H1 (cell line): ENCODE results near the gene UROC1. TPM values are rescaled to one million over a fixed set of nuclear protein-coding genes. Genes with fewer than 3 reads are reported as not detected.
A peak's percentile ranks its signal among the peaks of the same experiment; 100 is the strongest.

Experiments used
- CTCF ChIA-PET: fragments of 300-600 bp; sonication (Branson Sonifier 250); formaldehyde crosslinking; loops from one replicate; lab custom pipeline; 2021; ENCODE audit not compliant: partially characterized antibody; lab: Charles Lee
- POLR2A ChIA-PET: fragments of 300-600 bp; sonication (Branson Sonifier 250); formaldehyde crosslinking; loops from one replicate; lab custom pipeline; 2021; ENCODE audit warnings: inconsistent platforms; ENCODE audit not compliant: partially characterized antibody; lab: Charles Lee
- DNase-seq, 2 experiments: peaks; one replicate each; pipeline versions ENCODE4 v3.0.0 to v3.0.0-alpha.2; 2010 to 2022; ENCODE audit warnings: low spot score in 2 of 2, low read depth in 1 of 2, mixed read lengths in 1 of 2
- FAIRE-seq: peaks from 2 replicates; lab custom pipeline; 2011; peaks lifted over from hg19 to GRCh38; lab: Jason Lieb, UNC
- H2AFZ ChIP-seq: 2 replicates; pipeline ENCODE4 v1.8.1; 2012; ENCODE audit warnings: low read length, inconsistent platforms
- H2AK5ac ChIP-seq: 2 replicates; pipeline ENCODE4 v1.6.1; 2013; ENCODE audit warnings: low read depth, low read length
- H2BK120ac ChIP-seq: replicated peaks from 2 replicates; pipeline ENCODE3; 2013; ENCODE audit warnings: low read depth, low read length, inconsistent platforms
- H2BK12ac ChIP-seq: 2 replicates; pipeline ENCODE4 v1.6.1; 2013; ENCODE audit warnings: low read depth, low read length
- H2BK15ac ChIP-seq: 2 replicates; pipeline ENCODE4 v1.6.1; 2013; ENCODE audit warnings: low read length
- H2BK20ac ChIP-seq: 2 replicates; pipeline ENCODE4 v1.6.1; 2013; ENCODE audit warnings: low read length
- H2BK5ac ChIP-seq: 2 replicates; pipeline ENCODE4 v1.6.1; 2013; ENCODE audit warnings: low read depth, low read length
- H3K14ac ChIP-seq: 2 replicates; pipeline ENCODE4 v1.6.1; 2013; ENCODE audit warnings: inconsistent platforms; ENCODE audit not compliant: insufficient read length
- H3K18ac ChIP-seq: 2 replicates; pipeline ENCODE4 v1.6.1; 2013; ENCODE audit warnings: low read length; ENCODE audit errors: extremely low read depth
- H3K23ac ChIP-seq: 2 replicates; pipeline ENCODE4 v1.6.1; 2013; ENCODE audit warnings: inconsistent platforms; ENCODE audit not compliant: insufficient read length
- H3K23me2 ChIP-seq: 2 replicates; pipeline ENCODE4 v1.6.1; 2013; ENCODE audit warnings: low read depth, low read length
- H3K27ac ChIP-seq: 2 replicates; pipeline ENCODE4 v1.6.1; 2011; ENCODE audit warnings: low read depth, low read length, inconsistent platforms
- H3K27me3 ChIP-seq, 4 experiments: replicated peaks in 1 of 4; 1 replicate in 1 of 4; 2 replicates in 3 of 4; pipeline versions ENCODE4 v1.6.1 to v1.8.1; 2011 to 2013; ENCODE audit warnings: low read length in 3 of 4, mild to moderate bottlenecking in 3 of 4, inconsistent platforms in 2 of 4, mixed read lengths in 2 of 4, moderate library complexity in 1 of 4; ENCODE audit not compliant: control insufficient read depth in 3 of 4, insufficient read depth in 3 of 4; ENCODE audit errors: extremely low read depth in 1 of 4
- H3K36me3 ChIP-seq, 4 experiments: 2 replicates each; pipeline versions ENCODE4 v1.6.1 to v1.8.1; 2011 to 2013; ENCODE audit warnings: mild to moderate bottlenecking in 4 of 4, low read length in 3 of 4, moderate library complexity in 2 of 4, control low read depth in 1 of 4, inconsistent platforms in 1 of 4; ENCODE audit not compliant: insufficient read depth in 4 of 4, control insufficient read depth in 2 of 4
- H3K4ac ChIP-seq: replicated peaks from 2 replicates; pipeline ENCODE3; 2013; ENCODE audit warnings: low read length, low read depth, mixed read lengths, inconsistent platforms; ENCODE audit not compliant: insufficient read length
- H3K4me1 ChIP-seq, 4 experiments: replicated peaks in 1 of 4; 1 replicate in 1 of 4; 2 replicates in 3 of 4; pipeline versions ENCODE4 v1.6.1 to v1.8.1; 2011 to 2013; ENCODE audit warnings: low read length in 3 of 4, inconsistent platforms in 2 of 4, mixed read lengths in 1 of 4; ENCODE audit not compliant: insufficient read depth in 4 of 4, control insufficient read depth in 3 of 4
- H3K4me2 ChIP-seq, 2 experiments: 2 replicates each; pipeline versions ENCODE4 v1.6.1 to v1.8.1; 2011 to 2013; ENCODE audit warnings: low read depth in 2 of 2, low read length in 2 of 2, control low read depth in 1 of 2, inconsistent platforms in 1 of 2, mild to moderate bottlenecking in 1 of 2; ENCODE audit not compliant: insufficient read depth in 1 of 2
- H3K4me3 ChIP-seq, 4 experiments: fragments of 200-600, 300-600 bp in 1 of 4; sonication (generic), shearing (Covaris generic), sonication (Bioruptor Twin) in 1 of 4; 2 replicates each; pipeline versions ENCODE4 v1.5.1 to v1.8.1; 2011 to 2016; ENCODE audit warnings: low read length in 4 of 4, low read depth in 3 of 4, control low read depth in 2 of 4, inconsistent platforms in 2 of 4, mild to moderate bottlenecking in 2 of 4, mixed read lengths in 1 of 4, moderate library complexity in 1 of 4; ENCODE audit not compliant: insufficient read depth in 2 of 4; ENCODE audit errors: extremely low read depth in 1 of 4
- H3K56ac ChIP-seq: replicated peaks from 2 replicates; pipeline ENCODE3; 2013; ENCODE audit warnings: low read depth, mild to moderate bottlenecking, mixed read lengths, low read length, inconsistent platforms; ENCODE audit not compliant: insufficient read length
- H3K79me1 ChIP-seq: 2 replicates; pipeline ENCODE4 v1.6.1; 2013; ENCODE audit warnings: low read depth, low read length, control low read depth
- H3K79me2 ChIP-seq, 2 experiments: 2 replicates each; pipeline versions ENCODE4 v1.6.1 to v1.8.1; 2012 to 2013; ENCODE audit warnings: low read length in 2 of 2, mild to moderate bottlenecking in 2 of 2, inconsistent platforms in 1 of 2; ENCODE audit not compliant: insufficient read depth in 2 of 2, control insufficient read depth in 1 of 2
- H3K9ac ChIP-seq, 4 experiments: replicated peaks in 1 of 4; 1 replicate in 1 of 4; 2 replicates in 3 of 4; pipeline versions ENCODE4 v1.6.1 to v1.8.1; 2011 to 2013; ENCODE audit warnings: low read depth in 3 of 4, low read length in 3 of 4, control low read depth in 2 of 4, mild to moderate bottlenecking in 2 of 4, moderate library complexity in 2 of 4, inconsistent platforms in 1 of 4; ENCODE audit errors: extremely low read depth in 1 of 4
- H3K9me3 ChIP-seq, 2 experiments: 2 replicates each; pipeline versions ENCODE4 v1.6.1 to v1.8.1; 2012 to 2013; ENCODE audit warnings: mild to moderate bottlenecking in 2 of 2, moderate library complexity in 2 of 2, control low read depth in 1 of 2, inconsistent platforms in 1 of 2, low read depth in 1 of 2, low read length in 1 of 2, mixed read lengths in 1 of 2; ENCODE audit not compliant: insufficient read depth in 2 of 2
- H4K20me1 ChIP-seq, 2 experiments: replicated peaks in 1 of 2; 2 replicates each; pipeline versions ENCODE3 to v1.8.1; 2011 to 2013; ENCODE audit warnings: inconsistent platforms in 2 of 2, low read length in 2 of 2, mild to moderate bottlenecking in 1 of 2; ENCODE audit not compliant: insufficient read depth in 2 of 2, control insufficient read depth in 1 of 2
- H4K5ac ChIP-seq: 2 replicates; pipeline ENCODE4 v1.6.1; 2013; ENCODE audit warnings: low read length, low read depth, mixed read lengths, inconsistent platforms; ENCODE audit not compliant: insufficient read length
- H4K8ac ChIP-seq: 2 replicates; pipeline ENCODE4 v1.8.0; 2013; ENCODE audit warnings: mild to moderate bottlenecking, moderate library complexity, low read length, inconsistent platforms; ENCODE audit not compliant: insufficient read depth; ENCODE audit errors: extremely low read depth
- H4K91ac ChIP-seq: replicated peaks from 2 replicates; pipeline ENCODE3; 2013; ENCODE audit warnings: low read length, mixed read lengths, inconsistent platforms; ENCODE audit not compliant: insufficient read length
- CTBP2 ChIP-seq: IDR thresholded peaks from 2 replicates; pipeline ENCODE4 v1.7.0; 2011; ENCODE audit warnings: borderline replicate concordance, mild to moderate bottlenecking, moderate library complexity, mixed read lengths, low read length; ENCODE audit not compliant: insufficient read depth, insufficient read length
- EZH2 ChIP-seq: fragments of 200-600 bp; sonication (generic); IDR thresholded peaks from 2 replicates; pipeline ENCODE4 v1.7.1; 2012; ENCODE audit warnings: low read depth, mild to moderate bottlenecking, moderate library complexity, low read length, inconsistent platforms; ENCODE audit not compliant: severe bottlenecking
- KDM5A ChIP-seq: fragments of 200-600 bp; IDR thresholded peaks from 2 replicates; pipeline ENCODE4 v1.7.1; 2012; ENCODE audit warnings: mild to moderate bottlenecking, low read length, inconsistent platforms, mixed read lengths
- RXRA ChIP-seq: IDR thresholded peaks from 2 replicates; pipeline ENCODE4 v1.6.1; 2011; ENCODE audit warnings: low read depth, mild to moderate bottlenecking, low read length, moderate library complexity; ENCODE audit not compliant: insufficient read depth
- SIN3A ChIP-seq, 2 experiments: IDR thresholded peaks in 1 of 2; conservative IDR thresholded peaks in 1 of 2; 2 replicates each; pipeline ENCODE4 v1.6.1; 2011 to 2012; ENCODE audit warnings: low read length in 2 of 2, improper control_type of control experiment in 1 of 2, low read depth in 1 of 2, mild to moderate bottlenecking in 1 of 2
- SP1 ChIP-seq: IDR thresholded peaks from 2 replicates; pipeline ENCODE4 v1.6.1; 2011; ENCODE audit warnings: low read depth, low read length
- SP4 ChIP-seq: IDR thresholded peaks from 2 replicates; pipeline ENCODE4 v1.6.1; 2012; ENCODE audit warnings: low read length, inconsistent platforms
- TAF1 ChIP-seq: IDR thresholded peaks from 2 replicates; pipeline ENCODE4 v1.6.1; 2011; ENCODE audit warnings: mild to moderate bottlenecking, low read depth, low read length
- TAF7 ChIP-seq: optimal IDR thresholded peaks from 2 replicates; pipeline ENCODE3; 2011; ENCODE audit warnings: low read depth, mild to moderate bottlenecking, inconsistent platforms, low read length, moderate library complexity, borderline replicate concordance
- WGBS, 2 experiments: shearing (Covaris generic) in 1 of 2; methylation state at CpG; one replicate each; pipeline versions ENCODE4 v1.1.6 to v1.1.7; 2013 to 2015; ENCODE audit warnings: low lambda C conversion rate in 2 of 2, mixed read lengths in 2 of 2, inconsistent platforms in 1 of 2, low coverage in 1 of 2, missing lambda C conversion rate in 1 of 2; ENCODE audit not compliant: insufficient replicate concordance in 2 of 2, insufficient coverage in 1 of 2, insufficient read length in 1 of 2; ENCODE audit errors: extremely low coverage in 1 of 2, missing lambda C conversion rate in 1 of 2; 5-methylcytosine and 5-hydroxymethylcytosine counted together
- polyA plus RNA-seq, 7 experiments: library from polyadenylated mRNA; depleted of rRNA in 3 of 7; stranded (reverse) in 5 of 7; unstranded in 2 of 7; fragments of >200 nt in 5 of 7; fragments of 200-250 nt in 2 of 7; gene quantifications; 1 replicate in 5 of 7; 2 replicates in 1 of 7; 4 replicates in 1 of 7; pipeline versions ENCODE4 v1.2.1 to v1.2.3, GENCODE V29; 2011 to 2013; ENCODE audit warnings: missing spikeins in 2 of 7, mixed read lengths in 2 of 7
- total RNA-seq: library from RNA; stranded (reverse); fragmentation: NEBNext Ultra II Directional; extraction: Animal tissue kit (Norgen Biotek cat#: 25700); gene quantifications from 2 replicates; pipeline ENCODE4 v1.2.1, GENCODE V29; 2021
- TF ChIP-seq, protein P1 (sequence below): IDR thresholded peaks from 2 replicates; pipeline ENCODE4 v1.6.1; 2011; ENCODE audit warnings: low read depth, mild to moderate bottlenecking, low read length; ENCODE audit not compliant: insufficient read depth

UROC1 gene
- total and polyA plus RNA-seq, 2 of the 8 experiments (the other 6 are each of a cell fraction or from before 2014, with no cell fraction given): 0.03 TPM; not detected in 1

DNA sequence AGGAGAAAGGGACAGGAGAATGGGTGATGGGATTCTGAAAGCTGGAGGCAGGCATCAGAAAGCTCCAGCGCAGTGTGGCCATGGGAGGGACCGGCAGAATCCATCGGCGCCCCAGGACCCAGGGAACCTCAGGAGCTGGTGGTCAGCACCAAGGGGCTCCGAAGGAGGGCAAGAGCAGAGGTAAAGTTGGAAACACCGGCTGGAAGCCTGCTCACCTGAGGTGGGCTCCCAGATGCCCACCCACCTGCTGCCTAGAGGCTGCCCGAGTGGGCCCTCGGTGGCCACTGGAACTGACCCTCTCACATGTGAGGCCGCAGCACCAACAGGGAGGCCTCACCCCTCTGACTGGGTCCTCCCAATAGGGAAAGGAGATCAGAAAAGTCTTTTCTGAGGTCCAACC, 31.6 kb downstream of the UROC1 start:
- peak overlapping the region; percentile 21 for H3K4ac ChIP-seq
- H2BK15ac ChIP-seq: no peak overlapping the region
- peak overlapping the region; percentile 87; the same call in 1 of the 2 replicates for H2BK5ac ChIP-seq
- H3K4me1 ChIP-seq: peaks cover 0 to 22% (median 11%) of the 10 kb centered on the region in 4 experiments; a peak in 6 of 7 replicates
- FAIRE-seq (no peak), DNase-seq (no peak)
- peak overlapping the region; percentile 97; the same call in 1 of the 2 replicates for H2BK12ac ChIP-seq
- no peak overlapping the region; a peak in 1 of 4 replicates for H3K4me2 ChIP-seq
- H3K79me1 ChIP-seq: no peaks in the 10 kb centered on the region
- H3K79me2 ChIP-seq: no peaks in the 10 kb centered on the region
- CTCF ChIA-PET: interaction anchor here (1.3 to 5.7 kb wide), 3 partner anchors 13 to 36 kb away, joined by 3 to 49 read pairs (median 12); no protein-coding TSS in a partner anchor
- H3K36me3 ChIP-seq: no peaks in the 10 kb centered on the region
- H3K4me3 ChIP-seq: no peak overlapping the region
- no peaks in the 10 kb centered on the region for H3K23me2 ChIP-seq
- H3K9me3 ChIP-seq: no peaks in the 10 kb centered on the region
- 0 out of 7 replicates have a peak, but pooled peaks cover 0 to 2% (median 0%) of the 10 kb centered on the region in 4 experiments for H3K27me3 ChIP-seq
- peak overlapping the region; percentile 34 for H2BK120ac ChIP-seq
- no peaks in the 10 kb centered on the region for H4K20me1 ChIP-seq
- H3K23ac ChIP-seq: no peak overlapping the region
- H3K9ac ChIP-seq: no peak overlapping the region
- H4K8ac ChIP-seq: no peak overlapping the region
- H2AFZ ChIP-seq: no peak overlapping the region
- TF ChIP-seq TAF7 (no peak), RXRA (no peak), SP1 (no peak), EZH2 (no peak), SIN3A (conservative IDR thresholded peaks at IDR 0.05 in 1 of 2, IDR thresholded peaks at IDR 0.05 in 1 of 2; ENCODE audit: low read depth in 1 of 2, low read length in 2 of 2) (no peak), SP4 (no peak), CTBP2 (no peak), TAF1 (no peak), KDM5A (no peak)
- TF ChIP-seq, protein P1, sequence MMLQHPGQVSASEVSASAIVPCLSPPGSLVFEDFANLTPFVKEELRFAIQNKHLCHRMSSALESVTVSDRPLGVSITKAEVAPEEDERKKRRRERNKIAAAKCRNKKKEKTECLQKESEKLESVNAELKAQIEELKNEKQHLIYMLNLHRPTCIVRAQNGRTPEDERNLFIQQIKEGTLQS: no peak
- TF ChIP-seq, all 59 proteins: peak for 0
- peak overlapping the region; percentile 48; the same call in 1 of the 2 replicates for H3K18ac ChIP-seq
- H3K14ac ChIP-seq: no peak overlapping the region
- POLR2A ChIA-PET: interaction anchor here (4.6 kb wide), 1 partner anchor 11 kb away, joined by 23 read pairs; the partner anchor contains the start of gene ZXDC
- 93% methylated on average over 7 of the region's 9 CpGs; no CpG with 5 or more reads in 1 of the 2 experiments for WGBS, 2 experiments
- no peak overlapping the region for H3K27ac ChIP-seq
- H2BK20ac ChIP-seq: peak overlapping the region; percentile 90; the same call in 1 of the 2 replicates
- no peak overlapping the region for H4K5ac ChIP-seq
- H3K56ac ChIP-seq: peak overlapping the region; percentile 1
- H2AK5ac ChIP-seq: no peak overlapping the region
- H4K91ac ChIP-seq: peak overlapping the region; percentile 92
